Midbrain (tissue), 1 donor: ENCODE results near the gene CFAP99.

ENCODE experiments used
- DNase-seq: peaks from one replicate; lab custom pipeline; 2025; lab: John Stamatoyannopoulos, UW

The CFAP99 gene

GRCh38 chr4:2390784-2391421 lies 27.9 kb upstream of the CFAP99 start:
- DNase-seq, result no peak

- no peak for DNase-seq
Observed at GRCh38 chr4:2393353-2394270, 25.1 kb upstream of the CFAP99 start.

GRCh38 chr4:2394528-2394927 lies 24.2 kb upstream of the CFAP99 start:
- DNase-seq, result no peak

- no peak for DNase-seq
Observed at GRCh38 chr4:2395038-2395437, 23.7 kb upstream of the CFAP99 start.

- DNase-seq, result no peak
Observed at GRCh38 chr4:2395584-2395983, 23.2 kb upstream of the CFAP99 start.

- DNase-seq, result no peak
Observed at GRCh38 chr4:2396781-2397368, 21.9 kb upstream of the CFAP99 start.

- DNase-seq, result no peak
Observed at GRCh38 chr4:2397596-2398379, 21.0 kb upstream of the CFAP99 start.

- no peak for DNase-seq
Observed at GRCh38 chr4:2399216-2399615, 19.5 kb upstream of the CFAP99 start.

- DNase-seq, result no peak
Observed at GRCh38 chr4:2399631-2400190, 19.0 kb upstream of the CFAP99 start.

GRCh38 chr4:2400841-2401609 lies 17.7 kb upstream of the CFAP99 start:
- DNase-seq, result no peak

- DNase-seq, result no peak
Observed at GRCh38 chr4:2401610-2401983, 17.2 kb upstream of the CFAP99 start.

GRCh38 chr4:2402048-2402842 lies 16.5 kb upstream of the CFAP99 start:
- DNase-seq, result peak; percentile 61

GRCh38 chr4:2402941-2403340 lies 15.8 kb upstream of the CFAP99 start:
- DNase-seq, result peak; percentile 61

GRCh38 chr4:2406406-2406805 lies 12.3 kb upstream of the CFAP99 start:
- no peak for DNase-seq

GRCh38 chr4:2406920-2407319 lies 11.8 kb upstream of the CFAP99 start:
- DNase-seq, result no peak

- DNase-seq, result no peak
Observed at GRCh38 chr4:2407991-2408342, 10.8 kb upstream of the CFAP99 start.

GRCh38 chr4:2408401-2408958 lies 10.3 kb upstream of the CFAP99 start:
- no peak for DNase-seq

- DNase-seq, result no peak
Observed at GRCh38 chr4:2408976-2409375, 9.8 kb upstream of the CFAP99 start.

- DNase-seq, result no peak
Observed at GRCh38 chr4:2409381-2409783, 9.4 kb upstream of the CFAP99 start.
